Neuronal stem cell (in vitro differentiated cells): ENCODE results near the gene ELMO1.
A peak's percentile ranks its signal among the peaks of the same experiment; 100 is the strongest.
"Not testable (repeated sequence)": the region's sequence is repeated elsewhere in the genome, so short reads cannot be mapped to it uniquely, and the experiment has no call there.

Source experiments
- DNase-seq: peaks from one replicate; pipeline ENCODE4 v3.0.0-alpha.2; 2013; ENCODE audit warnings: low spot score
- H2AFZ ChIP-seq: one replicate; pipeline ENCODE4 v1.6.1; 2013; ENCODE audit warnings: mild to moderate bottlenecking, low read length, inconsistent platforms
- H2AK5ac ChIP-seq: 2 replicates; pipeline ENCODE4 v1.6.1; 2013; ENCODE audit warnings: low read depth, mild to moderate bottlenecking, inconsistent platforms, low read length, moderate library complexity, mixed read lengths
- H2BK120ac ChIP-seq: 2 replicates; pipeline ENCODE4 v1.6.1; 2013; ENCODE audit warnings: low read depth, mild to moderate bottlenecking, inconsistent platforms, low read length, moderate library complexity, mixed read lengths
- H2BK12ac ChIP-seq: one replicate; pipeline ENCODE4 v1.6.1; 2013; ENCODE audit warnings: low read length, inconsistent platforms
- H2BK15ac ChIP-seq: 2 replicates; pipeline ENCODE4 v1.6.1; 2013; ENCODE audit warnings: mild to moderate bottlenecking, low read length, inconsistent platforms, mixed read lengths
- H2BK5ac ChIP-seq: one replicate; pipeline ENCODE4 v1.6.1; 2013; ENCODE audit warnings: inconsistent platforms, mild to moderate bottlenecking, low read length, moderate library complexity
- H3K14ac ChIP-seq: one replicate; pipeline ENCODE4 v1.6.1; 2013; ENCODE audit warnings: low read length, inconsistent platforms
- H3K18ac ChIP-seq: 2 replicates; pipeline ENCODE4 v1.6.1; 2013; ENCODE audit warnings: low read length, inconsistent platforms
- H3K23ac ChIP-seq: 2 replicates; pipeline ENCODE4 v1.6.1; 2013; ENCODE audit warnings: low read depth, mild to moderate bottlenecking, mixed read lengths, low read length, inconsistent platforms; ENCODE audit not compliant: poor library complexity
- H3K27ac ChIP-seq: replicated peaks from 3 replicates; pipeline ENCODE4 v1.5.1; 2013; ENCODE audit warnings: low read length, inconsistent platforms
- H3K27me3 ChIP-seq, 3 experiments: 2 replicates each; pipeline ENCODE4 v1.6.1; 2013; ENCODE audit warnings: low read length in 3 of 3, mild to moderate bottlenecking in 2 of 3, inconsistent platforms in 1 of 3, low read depth in 1 of 3, mixed read lengths in 1 of 3, moderate library complexity in 1 of 3; ENCODE audit not compliant: control insufficient read depth in 3 of 3, insufficient read depth in 3 of 3
- H3K36me3 ChIP-seq, 2 donors: replicated peaks in 1 of 2; 2 replicates each; pipeline ENCODE4 v1.6.1; 2013; ENCODE audit warnings: low read length in 2 of 2; ENCODE audit not compliant: control insufficient read depth in 2 of 2, insufficient read depth in 2 of 2
- H3K4ac ChIP-seq: 2 replicates; pipeline ENCODE4 v1.6.1; 2013; ENCODE audit warnings: inconsistent platforms, mild to moderate bottlenecking, low read length, moderate library complexity
- H3K4me1 ChIP-seq, 2 donors: 1 replicate in 1 of 2; 2 replicates in 1 of 2; pipeline ENCODE4 v1.6.1; 2013; ENCODE audit warnings: low read length in 2 of 2, low read depth in 1 of 2; ENCODE audit not compliant: control insufficient read depth in 2 of 2, insufficient read depth in 1 of 2
- H3K4me2 ChIP-seq: one replicate; pipeline ENCODE4 v1.6.1; 2013; ENCODE audit warnings: mild to moderate bottlenecking, low read length, inconsistent platforms; ENCODE audit not compliant: insufficient read depth, poor library complexity, severe bottlenecking
- H3K4me3 ChIP-seq, 2 donors: 2 replicates each; pipeline ENCODE4 v1.5.1; 2013; ENCODE audit warnings: low read length in 2 of 2, mild to moderate bottlenecking in 2 of 2, inconsistent platforms in 1 of 2, moderate library complexity in 1 of 2
- H3K79me1 ChIP-seq: one replicate; pipeline ENCODE4 v1.6.1; 2013; ENCODE audit warnings: low read depth, mild to moderate bottlenecking, inconsistent platforms, low read length, moderate library complexity
- H3K9ac ChIP-seq: one replicate; pipeline ENCODE4 v1.6.1; 2013; ENCODE audit warnings: mild to moderate bottlenecking, low read depth, low read length, inconsistent platforms; ENCODE audit not compliant: poor library complexity
- H3K9me3 ChIP-seq, 2 donors: replicated peaks in 1 of 2; 2 replicates each; pipeline versions ENCODE3 to v1.6.1; 2013; ENCODE audit warnings: low read length in 2 of 2, mild to moderate bottlenecking in 2 of 2, inconsistent platforms in 1 of 2, low read depth in 1 of 2, mixed read lengths in 1 of 2, moderate library complexity in 1 of 2; ENCODE audit not compliant: control insufficient read depth in 2 of 2, insufficient read depth in 1 of 2
- H4K8ac ChIP-seq: one replicate; pipeline ENCODE4 v1.6.1; 2013; ENCODE audit warnings: low read depth, mild to moderate bottlenecking, inconsistent platforms, low read length, moderate library complexity
- H4K91ac ChIP-seq: one replicate; pipeline ENCODE4 v1.6.1; 2013; ENCODE audit warnings: low read length, low read depth, mild to moderate bottlenecking, inconsistent platforms; ENCODE audit not compliant: poor library complexity
- WGBS, 2 donors: extraction: QIAGEN DNeasy Blood & Tissue Kit; methylation state at CpG; one replicate each; pipeline ENCODE4 v1.1.7; 2013; ENCODE audit warnings: missing lambda C conversion rate in 2 of 2, mixed read lengths in 1 of 2; ENCODE audit not compliant: insufficient read length in 2 of 2, insufficient replicate concordance in 1 of 2; ENCODE audit errors: extremely low coverage in 2 of 2; 5-methylcytosine and 5-hydroxymethylcytosine counted together

ELMO1 gene

DNA sequence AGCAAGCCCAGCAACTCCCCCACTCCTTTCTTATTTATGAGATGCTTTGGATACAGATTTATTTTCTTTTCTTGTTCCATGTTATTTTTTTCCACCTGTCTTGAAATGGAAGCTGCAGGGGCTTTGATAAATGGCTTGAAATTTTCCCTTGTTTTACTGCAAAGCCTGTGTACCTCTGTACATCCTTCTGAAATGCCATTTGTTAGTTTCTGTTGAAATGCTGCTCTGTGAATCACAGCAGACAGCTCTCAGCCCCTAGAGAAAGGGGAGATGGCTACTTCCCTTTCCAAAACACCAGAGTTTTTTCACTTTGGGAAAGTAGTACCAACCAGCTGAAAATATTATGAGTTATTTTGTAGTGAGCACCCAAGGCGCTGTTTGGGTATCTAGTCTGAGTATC is 304.2 kb downstream of the ELMO1 start:
- H3K18ac ChIP-seq, result no peak overlapping the region

DNA sequence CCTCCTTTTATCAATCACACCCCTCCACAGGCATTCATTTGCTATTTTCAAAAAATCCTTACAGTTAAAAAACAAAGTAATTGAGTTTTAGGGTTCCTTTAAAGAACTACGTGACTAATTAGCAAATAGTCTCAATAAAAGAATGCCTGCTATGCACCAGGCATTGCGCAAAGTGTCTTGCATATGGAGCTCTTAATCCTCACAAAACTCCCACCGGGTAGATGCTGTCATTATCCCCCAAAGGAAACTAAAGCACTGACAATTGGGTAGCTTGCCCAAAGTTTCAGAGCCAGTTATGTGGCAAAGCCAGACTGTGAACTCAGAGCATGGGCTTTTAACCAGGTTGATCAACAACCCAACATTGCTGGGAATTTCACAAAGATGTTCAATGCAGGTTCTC is 305.7 kb downstream of the ELMO1 start:
- Histone ChIP-seq H3K9ac (no peak overlapping the region), H3K4me3 (no peak overlapping the region), H2AFZ (no peak overlapping the region), H4K8ac (no peak overlapping the region), H2BK120ac (no peak overlapping the region), H3K79me1 (no peaks in the 10 kb centered on the region), H3K14ac (no peak overlapping the region), H3K27ac (peak overlapping the region; percentile 24), H2AK5ac (no peak overlapping the region), H3K4ac (no peak overlapping the region), H3K9me3 (no peaks in the 10 kb centered on the region), H2BK5ac (no peak overlapping the region), H3K23ac (no peak overlapping the region), H3K18ac (no peak overlapping the region), H2BK15ac (no peak overlapping the region), H4K91ac (no peak overlapping the region), H3K36me3 (no peaks in the 10 kb centered on the region), H2BK12ac (no peak overlapping the region), H3K4me1 (peaks cover 3% of the 10 kb centered on the region in 2 donors), H3K27me3 (no peaks in the 10 kb centered on the region), H3K4me2 (no peak overlapping the region)
- WGBS, 2 donors, result no CpG with 5 or more reads among the region's 3 CpGs
- no peak for DNase-seq

More for the DNA sequence above, 304.2 kb downstream of the ELMO1 start:
- H3K27ac ChIP-seq, result no peak overlapping the region
- no CpG with 5 or more reads among the region's 1 CpG for WGBS, 2 donors
- no peak overlapping the region for H3K23ac ChIP-seq
- no peak overlapping the region for H2BK15ac ChIP-seq
- no peak overlapping the region for H3K4ac ChIP-seq
- H3K9me3 ChIP-seq, result no peaks in the 10 kb centered on the region
- H2BK120ac ChIP-seq, result no peak overlapping the region
- H3K79me1 ChIP-seq, result no peaks in the 10 kb centered on the region
- H2BK5ac ChIP-seq, result no peak overlapping the region
- no peak overlapping the region for H3K4me3 ChIP-seq
- H2BK12ac ChIP-seq, result no peak overlapping the region
- H3K4me2 ChIP-seq, result no peak overlapping the region
- no peak for DNase-seq
- no peak overlapping the region for H3K14ac ChIP-seq
- no peaks in the 10 kb centered on the region for H3K27me3 ChIP-seq
- H3K36me3 ChIP-seq, result no peaks in the 10 kb centered on the region
- H4K8ac ChIP-seq, result no peak overlapping the region
- H3K4me1 ChIP-seq, result peaks cover 3% of the 10 kb centered on the region in 2 donors
- H4K91ac ChIP-seq, result no peak overlapping the region
- H3K9ac ChIP-seq, result no peak overlapping the region
- no peak overlapping the region for H2AK5ac ChIP-seq
- H2AFZ ChIP-seq, result no peak overlapping the region

DNA sequence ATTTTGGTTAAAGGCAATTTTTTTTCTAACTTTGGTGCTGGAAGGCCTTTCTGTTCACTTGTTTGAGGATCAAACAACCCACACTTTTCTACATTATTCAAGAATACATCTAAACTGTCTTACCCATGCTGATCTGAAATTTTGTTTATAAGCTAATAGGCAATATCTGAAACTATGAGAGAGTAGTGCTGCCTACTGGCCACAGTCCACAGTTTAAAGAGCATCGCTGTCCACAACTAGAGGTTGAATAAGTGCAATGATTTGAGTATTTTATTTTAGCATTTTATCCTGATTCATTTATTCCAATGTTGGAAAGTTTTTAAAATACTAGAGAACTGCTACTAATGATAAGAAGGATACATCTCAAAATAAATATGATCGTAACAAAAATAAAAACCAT is 306.9 kb downstream of the ELMO1 start:
- H2AFZ ChIP-seq, result no peak overlapping the region
- no peak for DNase-seq
- H3K23ac ChIP-seq, result no peak overlapping the region
- H3K27me3 ChIP-seq, result no peaks in the 10 kb centered on the region
- no peak overlapping the region for H2BK120ac ChIP-seq
- peaks cover 3% of the 10 kb centered on the region in 2 donors for H3K4me1 ChIP-seq
- H2BK5ac ChIP-seq, result no peak overlapping the region
- H3K4ac ChIP-seq, result no peak overlapping the region
- H3K9me3 ChIP-seq, result no peaks in the 10 kb centered on the region
- no peak overlapping the region for H2AK5ac ChIP-seq
- no peak overlapping the region for H2BK12ac ChIP-seq
- no peak overlapping the region for H3K18ac ChIP-seq
- no peaks in the 10 kb centered on the region for H3K36me3 ChIP-seq
- no peak overlapping the region for H3K9ac ChIP-seq
- no peak overlapping the region for H4K91ac ChIP-seq
- no CpG with 5 or more reads among the region's 2 CpGs for WGBS, 2 donors
- no peak overlapping the region for H2BK15ac ChIP-seq
- no peak overlapping the region for H4K8ac ChIP-seq
- H3K14ac ChIP-seq, result no peak overlapping the region
- H3K4me3 ChIP-seq, result no peak overlapping the region
- H3K4me2 ChIP-seq, result no peak overlapping the region
- no peaks in the 10 kb centered on the region for H3K79me1 ChIP-seq
- H3K27ac ChIP-seq, result no peak overlapping the region

DNA sequence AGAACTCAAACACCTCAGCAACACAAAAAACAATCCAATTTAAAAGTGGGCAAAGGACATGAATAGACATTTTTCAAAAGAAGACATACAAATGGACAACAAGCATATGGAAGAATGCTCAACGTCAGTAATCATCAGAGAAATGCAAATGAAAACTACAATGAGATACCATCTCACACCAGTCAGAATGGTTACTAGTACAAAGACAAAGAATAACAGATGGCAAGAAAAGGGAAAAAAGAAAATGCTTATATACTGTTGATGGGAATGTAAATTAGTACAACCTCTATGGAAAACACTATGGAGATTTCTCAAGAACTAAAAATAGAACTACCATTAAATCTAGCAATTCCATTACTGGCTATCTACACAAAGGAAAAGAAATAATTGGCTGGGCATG is 314.8 kb downstream of the ELMO1 start:
- H2BK12ac ChIP-seq, H3K4ac ChIP-seq, H3K27me3 ChIP-seq, H3K4me3 ChIP-seq, H2BK5ac ChIP-seq, H3K79me1 ChIP-seq, H3K23ac ChIP-seq, H4K91ac ChIP-seq, H2AK5ac ChIP-seq, H2BK15ac ChIP-seq, H4K8ac ChIP-seq, H3K9ac ChIP-seq, DNase-seq, H2BK120ac ChIP-seq, H2AFZ ChIP-seq, H3K4me1 ChIP-seq, H3K4me2 ChIP-seq, H3K27ac ChIP-seq, H3K9me3 ChIP-seq, H3K36me3 ChIP-seq, H3K18ac ChIP-seq, H3K14ac ChIP-seq: not testable (repeated sequence)
- WGBS, 2 donors, result no CpG with 5 or more reads among the region's 1 CpG
